Measurements from ENCODE around the gene EVX2. TPM values are rescaled to one million over a fixed set of nuclear protein-coding genes. Genes with fewer than 3 reads are reported as not detected.
A peak's percentile ranks its signal among the peaks of the same experiment; 100 is the strongest.

Gene EVX2
- total RNA-seq, 1 experiment from 2014 or later, result not detected

DNA sequence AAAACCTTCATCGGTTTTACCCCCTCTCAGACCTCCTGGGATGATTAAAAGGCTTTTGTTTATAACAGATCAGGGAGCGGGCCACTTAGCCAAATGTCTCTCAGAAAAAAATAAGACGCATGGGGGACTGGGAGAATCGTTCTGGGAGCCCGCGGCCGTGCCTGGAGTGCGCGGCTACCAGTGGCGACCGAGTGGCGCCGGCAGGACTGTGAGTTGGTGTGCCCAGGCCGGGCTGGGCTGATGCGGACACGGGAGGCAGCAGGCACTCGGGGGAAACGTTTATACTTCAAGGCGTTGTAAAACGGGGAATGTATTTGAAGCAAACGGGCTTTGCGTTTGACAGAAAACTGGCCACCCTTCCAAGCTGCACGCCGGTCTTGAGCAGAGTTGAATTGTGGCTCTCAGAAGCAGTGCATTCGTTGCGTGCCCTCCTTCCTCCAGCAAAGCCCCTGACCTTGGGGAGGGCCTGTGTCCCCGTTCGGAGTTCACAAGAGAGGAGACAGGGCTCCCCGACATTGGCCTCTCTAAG is 28.1 kb upstream of the EVX2 start:
- Histone ChIP-seq H3K4me3 (ENCODE audit: low read length) (no peak overlapping the region), H3K4me1 (ENCODE audit: insufficient read depth, low read length) (peaks cover 3% of the 10 kb centered on the region; the same call in 1 of the 2 replicates), H3K27ac (ENCODE audit: low read length) (no peak overlapping the region), H2AFZ (ENCODE audit: low read length) (no peak overlapping the region), H3K27me3 (ENCODE audit: low read length) (peaks cover 30% of the 10 kb centered on the region), H3K36me3 (ENCODE audit: low read depth, low read length) (no peaks in the 10 kb centered on the region), H3K9ac (ENCODE audit: low read length) (no peak overlapping the region), H3K79me2 (ENCODE audit: low read length) (no peaks in the 10 kb centered on the region), H3K4me2 (ENCODE audit: low read length) (no peak overlapping the region; the same call in 1 of the 2 replicates), H3K9me2 (replicated peaks; ENCODE audit: low read length) (no peaks in the 10 kb centered on the region), H4K20me1 (ENCODE audit: low read length) (no peaks in the 10 kb centered on the region), H3F3A (ENCODE audit: low read length, unreplicated experiment) (no peaks in the 10 kb centered on the region), H3K9me3 (ENCODE audit: low read length) (no peaks in the 10 kb centered on the region)
- ChIA-PET CTCF (interaction anchor here (1.0 kb wide), 1 partner anchor 422 kb away, joined by 10 read pairs; no protein-coding TSS in a partner anchor), POLR2A (ENCODE audit: unreplicated experiment) (no interaction called here)
- intact Hi-C loops (cut with micrococcal nuclease), result loop anchor here (5.0 kb wide), 2 partner anchors 700 to 1035 kb away; no protein-coding TSS in a partner anchor
- no peak for ATAC-seq
- DNase-seq, result no peak
- TF ChIP-seq EZH2phosphoT487 (IDR thresholded peaks at IDR 0.05; ENCODE audit: borderline replicate concordance, low read length) (no peak), EZH2 (IDR thresholded peaks at IDR 0.05; ENCODE audit: low read length, unreplicated experiment) (no peak)
- TF ChIP-seq, protein P1, sequence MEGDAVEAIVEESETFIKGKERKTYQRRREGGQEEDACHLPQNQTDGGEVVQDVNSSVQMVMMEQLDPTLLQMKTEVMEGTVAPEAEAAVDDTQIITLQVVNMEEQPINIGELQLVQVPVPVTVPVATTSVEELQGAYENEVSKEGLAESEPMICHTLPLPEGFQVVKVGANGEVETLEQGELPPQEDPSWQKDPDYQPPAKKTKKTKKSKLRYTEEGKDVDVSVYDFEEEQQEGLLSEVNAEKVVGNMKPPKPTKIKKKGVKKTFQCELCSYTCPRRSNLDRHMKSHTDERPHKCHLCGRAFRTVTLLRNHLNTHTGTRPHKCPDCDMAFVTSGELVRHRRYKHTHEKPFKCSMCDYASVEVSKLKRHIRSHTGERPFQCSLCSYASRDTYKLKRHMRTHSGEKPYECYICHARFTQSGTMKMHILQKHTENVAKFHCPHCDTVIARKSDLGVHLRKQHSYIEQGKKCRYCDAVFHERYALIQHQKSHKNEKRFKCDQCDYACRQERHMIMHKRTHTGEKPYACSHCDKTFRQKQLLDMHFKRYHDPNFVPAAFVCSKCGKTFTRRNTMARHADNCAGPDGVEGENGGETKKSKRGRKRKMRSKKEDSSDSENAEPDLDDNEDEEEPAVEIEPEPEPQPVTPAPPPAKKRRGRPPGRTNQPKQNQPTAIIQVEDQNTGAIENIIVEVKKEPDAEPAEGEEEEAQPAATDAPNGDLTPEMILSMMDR (conservative IDR thresholded peaks at IDR 0.05; ENCODE audit: low read depth, low read length), result no peak
- BruUV-seq (replicated peaks), result no TSS peak

DNA sequence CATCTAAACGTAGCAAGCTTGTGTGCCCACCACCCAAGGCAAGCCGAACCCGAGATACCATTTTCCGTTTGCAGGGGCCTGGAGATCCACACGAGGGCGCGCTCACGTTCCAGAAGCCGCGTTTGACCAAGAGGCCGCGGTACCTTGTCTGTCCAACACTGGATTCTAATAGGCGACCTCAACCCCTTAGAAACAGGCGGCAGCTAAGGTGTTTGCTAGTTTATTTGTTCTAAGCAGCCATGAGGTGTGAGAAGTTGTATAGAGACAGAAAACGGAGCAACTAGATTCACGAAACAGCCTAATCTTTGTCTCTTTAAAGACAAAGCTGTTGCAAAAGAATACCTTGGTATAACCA is 27.5 kb upstream of the EVX2 start:
- intact Hi-C loops (cut with micrococcal nuclease), result loop anchor here (5.0 kb wide), 2 partner anchors 701 to 1036 kb away; no protein-coding TSS in a partner anchor
- peak; percentile 65 for DNase-seq
- no peak overlapping the region for H3K4me3 ChIP-seq (ENCODE audit: low read length)

More for the DNA sequence above, 27.5 kb upstream of the EVX2 start:
- ChIA-PET CTCF (interaction anchor here (1.0 kb wide), 1 partner anchor 421 kb away, joined by 10 read pairs; no protein-coding TSS in a partner anchor), POLR2A (ENCODE audit: unreplicated experiment) (no interaction called here)
- TF ChIP-seq EZH2phosphoT487 (IDR thresholded peaks at IDR 0.05; ENCODE audit: borderline replicate concordance, low read length) (no peak), EZH2 (IDR thresholded peaks at IDR 0.05; ENCODE audit: low read length, unreplicated experiment) (no peak)
- TF ChIP-seq, protein P1 (conservative IDR thresholded peaks at IDR 0.05; ENCODE audit: low read depth, low read length), result peak; percentile 91
- Histone ChIP-seq H3K79me2 (ENCODE audit: low read length) (no peaks in the 10 kb centered on the region), H3K9me3 (ENCODE audit: low read length) (no peaks in the 10 kb centered on the region), H3K27me3 (ENCODE audit: low read length) (peaks cover 36% of the 10 kb centered on the region), H3K36me3 (ENCODE audit: low read depth, low read length) (no peaks in the 10 kb centered on the region), H4K20me1 (ENCODE audit: low read length) (no peaks in the 10 kb centered on the region), H3K27ac (ENCODE audit: low read length) (no peak overlapping the region), H3K9me2 (replicated peaks; ENCODE audit: low read length) (no peaks in the 10 kb centered on the region), H2AFZ (ENCODE audit: low read length) (no peak overlapping the region), H3F3A (ENCODE audit: low read length, unreplicated experiment) (no peaks in the 10 kb centered on the region), H3K9ac (ENCODE audit: low read length) (no peak overlapping the region), H3K4me1 (ENCODE audit: insufficient read depth, low read length) (peaks cover 4% of the 10 kb centered on the region; the same call in 1 of the 2 replicates), H3K4me2 (ENCODE audit: low read length) (peak overlapping the region; percentile 33)
- peak; percentile 72 for ATAC-seq
- BruUV-seq (replicated peaks), result no TSS peak

Data from PC-3 (cell line).